ENCODE data around the gene ARHGEF18. TPM values are rescaled to one million over a fixed set of nuclear protein-coding genes. Genes with fewer than 3 reads are reported as not detected.
"Not testable (repeated sequence)": the region's sequence is repeated elsewhere in the genome, so short reads cannot be mapped to it uniquely, and the experiment has no call there.

ARHGEF18 gene
- total RNA-seq, 1 donor from 2014 or later, result 42.6 TPM

DNA sequence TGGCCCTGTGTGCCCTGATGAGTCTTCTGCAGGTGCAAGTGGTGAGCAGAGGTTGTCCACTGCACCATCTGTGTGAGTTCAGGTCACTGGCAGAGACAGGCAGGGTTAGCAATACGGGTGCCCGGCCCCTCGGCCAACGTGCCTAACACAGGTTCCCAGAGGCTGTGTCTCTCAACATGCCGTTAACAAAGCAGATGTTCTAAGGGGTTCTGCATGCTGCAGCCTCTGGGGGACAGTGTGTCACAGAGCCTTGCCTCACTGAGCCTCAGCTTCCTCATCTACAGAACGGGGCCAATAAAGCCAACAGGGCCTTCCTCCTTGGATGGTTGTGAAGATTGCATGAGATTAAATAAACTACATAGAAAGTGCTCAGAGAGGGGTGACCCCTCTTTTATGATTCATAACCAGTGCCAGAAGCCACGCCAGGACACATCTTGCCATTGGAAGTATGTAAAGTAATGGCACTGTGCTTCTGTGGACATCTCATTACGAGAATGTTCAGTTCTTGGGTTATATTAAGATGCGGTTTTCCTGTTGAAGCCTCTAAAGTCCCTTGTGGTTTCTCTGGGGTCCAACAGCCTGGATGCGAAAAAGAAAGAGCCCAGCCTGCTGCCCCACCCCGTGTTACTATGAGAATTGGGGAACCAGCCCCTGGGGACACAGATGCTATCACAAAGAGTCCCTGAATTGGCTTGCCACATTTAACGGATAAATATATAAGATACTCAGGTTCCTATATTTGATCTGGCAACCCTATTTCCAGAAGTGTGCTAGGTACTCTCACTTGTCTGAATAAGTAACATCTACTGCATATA is 11.2 kb upstream of the ARHGEF18 start:
- Mint-ChIP-seq H3K27me3 (ENCODE audit: unreplicated experiment) (peaks cover 24% of the 10 kb centered on the region), H3K27ac (ENCODE audit: unreplicated experiment) (no peak overlapping the region), H3K36me3 (ENCODE audit: unreplicated experiment) (no peaks in the 10 kb centered on the region), H3K9me3 (ENCODE audit: unreplicated experiment) (no peaks in the 10 kb centered on the region), H3K4me3 (ENCODE audit: unreplicated experiment) (no peak overlapping the region), H3K4me1 (ENCODE audit: unreplicated experiment) (peaks cover 3% of the 10 kb centered on the region)
- TF ChIP-seq, protein P1, sequence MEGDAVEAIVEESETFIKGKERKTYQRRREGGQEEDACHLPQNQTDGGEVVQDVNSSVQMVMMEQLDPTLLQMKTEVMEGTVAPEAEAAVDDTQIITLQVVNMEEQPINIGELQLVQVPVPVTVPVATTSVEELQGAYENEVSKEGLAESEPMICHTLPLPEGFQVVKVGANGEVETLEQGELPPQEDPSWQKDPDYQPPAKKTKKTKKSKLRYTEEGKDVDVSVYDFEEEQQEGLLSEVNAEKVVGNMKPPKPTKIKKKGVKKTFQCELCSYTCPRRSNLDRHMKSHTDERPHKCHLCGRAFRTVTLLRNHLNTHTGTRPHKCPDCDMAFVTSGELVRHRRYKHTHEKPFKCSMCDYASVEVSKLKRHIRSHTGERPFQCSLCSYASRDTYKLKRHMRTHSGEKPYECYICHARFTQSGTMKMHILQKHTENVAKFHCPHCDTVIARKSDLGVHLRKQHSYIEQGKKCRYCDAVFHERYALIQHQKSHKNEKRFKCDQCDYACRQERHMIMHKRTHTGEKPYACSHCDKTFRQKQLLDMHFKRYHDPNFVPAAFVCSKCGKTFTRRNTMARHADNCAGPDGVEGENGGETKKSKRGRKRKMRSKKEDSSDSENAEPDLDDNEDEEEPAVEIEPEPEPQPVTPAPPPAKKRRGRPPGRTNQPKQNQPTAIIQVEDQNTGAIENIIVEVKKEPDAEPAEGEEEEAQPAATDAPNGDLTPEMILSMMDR (IDR thresholded peaks at IDR 0.05), result no peak
- DNase-seq (ENCODE audit: extremely low spot score, unreplicated experiment), result no peak

DNA sequence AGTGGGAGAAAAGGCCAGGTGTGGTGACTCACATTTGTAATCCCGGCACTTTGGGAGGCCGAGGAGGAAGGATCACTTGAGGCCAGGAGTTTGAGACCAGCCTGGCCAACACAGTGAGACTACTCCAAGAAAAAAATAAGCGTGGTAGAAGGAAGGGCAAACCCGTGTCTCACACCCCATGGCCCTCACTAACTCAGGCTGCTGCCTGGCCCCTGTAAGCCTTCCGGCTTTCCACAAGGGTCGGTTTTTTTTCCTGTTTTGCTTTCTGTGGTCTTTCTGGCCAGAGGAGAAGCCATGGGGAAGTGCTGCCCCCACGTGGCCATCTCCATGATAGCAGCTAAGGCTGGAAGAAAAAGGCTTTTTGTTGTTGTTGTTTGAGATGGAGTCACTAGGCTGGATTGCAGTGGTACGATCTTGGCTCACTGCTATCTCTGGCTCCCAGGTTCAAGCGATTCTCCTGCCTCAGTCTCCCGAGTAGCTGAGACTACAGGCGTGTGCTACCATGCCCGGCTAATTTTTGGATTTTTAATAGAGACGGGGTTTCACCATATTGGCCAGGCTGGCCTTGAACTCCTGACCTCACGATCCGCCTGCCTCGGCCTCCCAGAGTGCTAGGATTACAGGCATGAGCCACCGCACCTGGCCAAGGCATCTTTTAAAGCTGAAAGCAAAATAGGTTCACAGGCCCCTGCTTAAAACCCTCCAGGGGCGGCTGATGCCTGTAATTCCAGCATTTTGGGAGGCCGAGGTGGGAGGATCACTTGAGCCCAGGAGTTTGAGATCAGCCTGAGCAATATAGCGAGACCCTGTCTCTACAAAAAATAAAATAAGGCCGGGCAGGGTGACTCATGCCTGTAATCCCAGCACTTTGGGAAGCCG is 7.5 kb upstream of the ARHGEF18 start:
- TF ChIP-seq, protein P1 (IDR thresholded peaks at IDR 0.05), result peak; percentile 96
- peak; percentile 94 for DNase-seq (ENCODE audit: extremely low spot score, unreplicated experiment)
- Mint-ChIP-seq H3K27ac (ENCODE audit: unreplicated experiment) (no peak overlapping the region), H3K4me3 (ENCODE audit: unreplicated experiment) (no peak overlapping the region), H3K27me3 (ENCODE audit: unreplicated experiment) (peaks cover 18% of the 10 kb centered on the region), H3K4me1 (ENCODE audit: unreplicated experiment) (peaks cover 3% of the 10 kb centered on the region), H3K36me3 (ENCODE audit: unreplicated experiment) (no peaks in the 10 kb centered on the region), H3K9me3 (ENCODE audit: unreplicated experiment) (no peaks in the 10 kb centered on the region)

DNA sequence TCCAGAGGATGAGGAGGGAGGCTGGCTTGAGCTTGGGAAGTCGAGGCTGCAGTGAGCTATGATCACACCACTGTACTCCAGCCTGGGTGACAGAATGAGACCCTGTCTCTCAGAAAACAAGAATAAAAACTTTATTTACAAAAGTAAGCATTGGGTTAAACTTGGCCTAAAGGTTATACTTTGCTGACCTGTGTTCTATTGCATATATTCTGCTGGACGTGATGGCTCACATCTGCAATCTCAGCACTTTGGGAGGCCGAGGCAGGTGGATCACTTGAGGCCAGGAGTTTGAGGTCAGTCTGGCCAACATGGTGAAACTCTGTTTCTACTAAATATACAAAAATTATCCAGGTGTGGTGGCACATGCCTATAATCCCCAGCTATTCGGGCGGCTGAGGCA is 6.6 kb upstream of the ARHGEF18 start:
- Mint-ChIP-seq H3K4me1 (ENCODE audit: unreplicated experiment) (peaks cover 3% of the 10 kb centered on the region), H3K27me3 (ENCODE audit: unreplicated experiment) (peaks cover 13% of the 10 kb centered on the region), H3K4me3 (ENCODE audit: unreplicated experiment) (no peak overlapping the region), H3K36me3 (ENCODE audit: unreplicated experiment) (no peaks in the 10 kb centered on the region), H3K27ac (ENCODE audit: unreplicated experiment) (no peak overlapping the region), H3K9me3 (ENCODE audit: unreplicated experiment) (no peaks in the 10 kb centered on the region)
- no peak for DNase-seq (ENCODE audit: extremely low spot score, unreplicated experiment)
- TF ChIP-seq, protein P1 (IDR thresholded peaks at IDR 0.05), result no peak

DNA sequence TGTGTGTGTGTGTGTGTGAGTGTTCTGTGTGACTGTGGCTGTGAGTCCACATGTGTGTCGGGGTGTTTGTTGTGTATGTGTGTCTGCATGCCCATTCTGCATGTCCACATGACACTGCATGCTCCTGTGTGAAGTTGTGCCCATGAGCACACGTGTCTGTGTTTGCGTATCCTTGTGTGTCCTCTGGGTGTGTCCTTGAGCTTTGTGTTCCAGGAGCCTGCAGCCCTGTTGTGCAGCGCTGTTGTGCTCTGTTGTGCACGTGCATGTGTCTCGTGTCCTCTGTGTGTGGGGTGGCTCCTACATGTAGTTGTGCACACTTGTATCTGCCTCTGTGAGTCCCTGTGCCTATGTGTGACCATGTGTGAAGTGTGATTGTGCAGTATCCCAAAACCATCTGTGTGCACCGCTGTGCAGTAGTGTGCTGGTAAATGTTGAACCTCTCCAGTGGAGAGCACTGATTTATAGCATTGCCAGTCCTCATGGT is 2.2 kb upstream of the ARHGEF18 start:
- Mint-ChIP-seq H3K36me3 (ENCODE audit: unreplicated experiment) (no peaks in the 10 kb centered on the region), H3K4me1 (ENCODE audit: unreplicated experiment) (no peaks in the 10 kb centered on the region), H3K27ac (ENCODE audit: unreplicated experiment) (no peak overlapping the region), H3K9me3 (ENCODE audit: unreplicated experiment) (no peaks in the 10 kb centered on the region), H3K27me3 (ENCODE audit: unreplicated experiment) (peaks cover 2% of the 10 kb centered on the region), H3K4me3 (ENCODE audit: unreplicated experiment) (no peak overlapping the region)
- TF ChIP-seq, protein P1 (IDR thresholded peaks at IDR 0.05), result no peak
- no peak for DNase-seq (ENCODE audit: extremely low spot score, unreplicated experiment)

DNA sequence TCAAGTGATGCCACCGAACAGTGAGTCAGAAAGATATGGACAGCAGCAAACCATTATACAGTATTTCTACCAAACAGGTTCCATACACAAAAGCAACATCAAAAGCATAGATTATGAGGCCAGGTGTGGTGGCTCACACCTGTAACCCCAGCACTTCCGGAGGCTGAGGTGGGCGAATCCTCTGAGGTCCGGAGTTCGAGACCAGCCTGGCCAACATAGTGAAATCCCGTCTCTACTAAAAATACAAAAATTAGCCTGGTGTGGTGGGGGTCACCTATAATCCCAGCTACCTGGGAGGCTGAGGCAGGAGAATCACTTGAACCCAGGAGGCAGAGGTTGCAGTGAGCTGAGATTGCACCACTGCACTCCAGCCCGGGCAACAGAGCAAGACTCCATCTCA is 1.7 kb upstream of the ARHGEF18 start:
- not testable (repeated sequence) for DNase-seq (ENCODE audit: extremely low spot score, unreplicated experiment); H3K4me1 Mint-ChIP-seq (ENCODE audit: unreplicated experiment); H3K36me3 Mint-ChIP-seq (ENCODE audit: unreplicated experiment); H3K27ac Mint-ChIP-seq (ENCODE audit: unreplicated experiment); H3K9me3 Mint-ChIP-seq (ENCODE audit: unreplicated experiment); H3K27me3 Mint-ChIP-seq (ENCODE audit: unreplicated experiment); H3K4me3 Mint-ChIP-seq (ENCODE audit: unreplicated experiment)

All from osteocyte (in vitro differentiated cells).